ENCODE data around the gene SHH. TPM values are rescaled to one million over a fixed set of nuclear protein-coding genes. Genes with fewer than 3 reads are reported as not detected.

SHH gene
- total RNA-seq, 4 donors from 2014 or later, result 1.4 to 2.5 (median 2.1) TPM; not detected in 1

- Histone ChIP-seq H3K27ac (no peak overlapping the region), H3K9me3 (no peaks in the 10 kb centered on the region), H3K4me3 (no peak overlapping the region), H3K4me1 (no peaks in the 10 kb centered on the region), H3K27me3 (no peaks in the 10 kb centered on the region), H3K36me3 (no peaks in the 10 kb centered on the region)
- TF ChIP-seq CTCF (IDR thresholded peaks at IDR 0.05), result no peak
- no peak for TF ChIP-seq POLR2A (IDR thresholded peaks at IDR 0.05)
- DNase-seq, result peak in 1 of 3 donors; percentile 30
Measured at GRCh38 chr7:155830961-155831806, 18.9 kb upstream of the SHH start.

- no peaks in the 10 kb centered on the region for H3K27me3 ChIP-seq
- no peaks in the 10 kb centered on the region for H3K36me3 ChIP-seq
- TF ChIP-seq POLR2A (IDR thresholded peaks at IDR 0.05), result no peak
- TF ChIP-seq CTCF (IDR thresholded peaks at IDR 0.05), result no peak
- H3K4me1 ChIP-seq, result no peaks in the 10 kb centered on the region
- DNase-seq, result peak in 1 of 3 donors; percentile 46
- H3K27ac ChIP-seq, result no peak overlapping the region
- H3K9me3 ChIP-seq, result no peaks in the 10 kb centered on the region
- no peak overlapping the region for H3K4me3 ChIP-seq
Measured at GRCh38 chr7:155829796-155830470, 17.7 kb upstream of the SHH start.

- Histone ChIP-seq H3K4me1 (no peaks in the 10 kb centered on the region), H3K4me3 (no peak overlapping the region), H3K27me3 (no peaks in the 10 kb centered on the region), H3K9me3 (no peaks in the 10 kb centered on the region), H3K27ac (peak overlapping the region in 1 of 4 donors; percentile 35), H3K36me3 (no peaks in the 10 kb centered on the region)
- no peak for DNase-seq
- TF ChIP-seq CTCF (IDR thresholded peaks at IDR 0.05) (no peak), POLR2A (IDR thresholded peaks at IDR 0.05) (no peak)
Measured at GRCh38 chr7:155825336-155825735, 13.1 kb upstream of the SHH start.

GRCh38 chr7:155824227-155824886 lies 12.1 kb upstream of the SHH start:
- H3K36me3 ChIP-seq, result no peaks in the 10 kb centered on the region
- H3K4me1 ChIP-seq, result no peaks in the 10 kb centered on the region
- no peaks in the 10 kb centered on the region for H3K9me3 ChIP-seq
- H3K4me3 ChIP-seq, result no peak overlapping the region
- TF ChIP-seq CTCF (IDR thresholded peaks at IDR 0.05), result no peak
- TF ChIP-seq POLR2A (IDR thresholded peaks at IDR 0.05), result peak in 1 of 2 donors; percentile 22
- peak overlapping the region in 1 of 4 donors; percentile 1 for H3K27ac ChIP-seq
- no peaks in the 10 kb centered on the region for H3K27me3 ChIP-seq
- DNase-seq, result peak in 2 of 3 donors; percentile 79 to 86

GRCh38 chr7:155821851-155822250 lies 9.6 kb upstream of the SHH start:
- TF ChIP-seq POLR2A (IDR thresholded peaks at IDR 0.05), result no peak
- TF ChIP-seq CTCF (IDR thresholded peaks at IDR 0.05), result no peak
- Histone ChIP-seq H3K4me1 (no peaks in the 10 kb centered on the region), H3K4me3 (no peak overlapping the region), H3K27ac (no peak overlapping the region), H3K27me3 (no peaks in the 10 kb centered on the region), H3K9me3 (no peaks in the 10 kb centered on the region), H3K36me3 (no peaks in the 10 kb centered on the region)
- DNase-seq, result no peak
